ENCODE data around the gene HELB. TPM values are rescaled to one million over a fixed set of nuclear protein-coding genes. Genes with fewer than 3 reads are reported as not detected.

HELB gene
- 0.98 and 2.2 TPM in 2 replicates for total RNA-seq

GRCh38 chr12:66301944-66302826, at the start of gene HELB:
Gene HELB, plus strand, starts transcription at chr12:66302493. Its CDS starts 111 bp downstream, at chr12:66302604.

Other genes starting within 250 kb of the HELB start
- 2.4 and 3.1 TPM in 2 replicates for gene LLPH, start 171.7 kb upstream of the HELB start, total RNA-seq
- 82.9 and 94.7 TPM in 2 replicates for gene TMBIM4, start 132.5 kb upstream of the HELB start, total RNA-seq
- 14.7 and 16.5 TPM in 2 replicates for gene IRAK3, start 113.3 kb upstream of the HELB start, total RNA-seq

Data from dermis lymphatic vessel endothelial cell (primary cell).